WTC11 (cell line): Measurements from ENCODE around the gene VPS35L. TPM values are rescaled to one million over a fixed set of nuclear protein-coding genes. Genes with fewer than 3 reads are reported as not detected.

Source experiments
- ATAC-seq: fragments of 200-7000 bp; cut with Tn5 transposase; 2 replicates; pipeline ENCODE4 v1.10.0; 2021; ENCODE audit warnings: mild to moderate bottlenecking, moderate library complexity
- CTCF ChIA-PET: fragments of 300-600 bp; sonication (Branson Sonifier 250); formaldehyde crosslinking; loops from one replicate; lab custom pipeline; 2021; ENCODE audit warnings: antibody characterized with exemption; lab: Charles Lee
- POLR2A ChIA-PET: fragments of 350-600 bp; sonication (Branson Sonifier 250); formaldehyde crosslinking; loops from one replicate; lab custom pipeline; 2021; ENCODE audit warnings: antibody characterized with exemption; lab: Charles Lee
- DNase-seq: peaks from one replicate; pipeline ENCODE4 v3.0.0; 2021; ENCODE audit warnings: low spot score
- H3K27ac Mint-ChIP-seq: 2 replicates; pipeline ENCODE4 v1.8.0; 2021; ENCODE audit warnings: mixed read lengths
- H3K27me3 Mint-ChIP-seq: 2 replicates; pipeline ENCODE4 v1.8.0; 2021; ENCODE audit warnings: low read depth, mild to moderate bottlenecking, moderate library complexity, mixed read lengths
- H3K36me3 Mint-ChIP-seq: 2 replicates; pipeline ENCODE4 v1.8.0; 2021; ENCODE audit warnings: mixed read lengths
- H3K4me1 Mint-ChIP-seq: 2 replicates; pipeline ENCODE4 v1.8.0; 2022; ENCODE audit warnings: mixed read lengths
- H3K4me3 Mint-ChIP-seq: 2 replicates; pipeline ENCODE4 v1.8.0; 2021; ENCODE audit warnings: mild to moderate bottlenecking, moderate library complexity, mixed read lengths
- H3K9me3 Mint-ChIP-seq: 2 replicates; pipeline ENCODE4 v1.8.0; 2021; ENCODE audit warnings: mixed read lengths
- AFF4 ChIP-seq: sonication (generic); formaldehyde crosslinking; IDR thresholded peaks from 2 replicates; pipeline ENCODE4 v1.8.1; 2023; ENCODE audit warnings: mild to moderate bottlenecking, missing genetic modification reagents, borderline replicate concordance
- AR ChIP-seq: fragments of 250-450 bp; sonication (Bioruptor Pico); IDR thresholded peaks from 2 replicates; pipeline ENCODE4 v1.9.0; 2021; ENCODE audit warnings: mild to moderate bottlenecking
- ARID4B ChIP-seq: sonication (generic); formaldehyde crosslinking; IDR thresholded peaks from 2 replicates; pipeline ENCODE4 v1.8.0; 2023; ENCODE audit warnings: missing genetic modification reagents, mild to moderate bottlenecking, borderline replicate concordance
- NFYB ChIP-seq: sonication (generic); formaldehyde crosslinking; conservative IDR thresholded peaks from 2 replicates; pipeline ENCODE4 v1.8.0; 2022; ENCODE audit warnings: low read depth, missing genetic modification reagents
- NR1H2 ChIP-seq: sonication (generic); formaldehyde crosslinking; IDR thresholded peaks from 2 replicates; pipeline ENCODE4 v1.9.0; 2021; ENCODE audit warnings: mild to moderate bottlenecking, moderate library complexity, missing genetic modification reagents
- TEAD1 ChIP-seq: sonication (generic); formaldehyde crosslinking; IDR thresholded peaks from 2 replicates; pipeline ENCODE4 v1.8.0; 2022; ENCODE audit warnings: mild to moderate bottlenecking, missing genetic modification reagents
- TEAD4 ChIP-seq: sonication (generic); formaldehyde crosslinking; IDR thresholded peaks from 2 replicates; pipeline ENCODE4 v1.8.0; 2022; ENCODE audit warnings: mild to moderate bottlenecking, missing genetic modification reagents
- USF1 ChIP-seq: sonication (generic); formaldehyde crosslinking; IDR thresholded peaks from 2 replicates; pipeline ENCODE4 v1.8.0; 2022; ENCODE audit warnings: mild to moderate bottlenecking, missing genetic modification reagents
- ZBTB21 ChIP-seq: sonication (generic); formaldehyde crosslinking; IDR thresholded peaks from 2 replicates; pipeline ENCODE4 v1.8.1; 2023; ENCODE audit warnings: mild to moderate bottlenecking, missing genetic modification reagents, borderline replicate concordance
- ZNF416 ChIP-seq: fragments of 250-450 bp; sonication (Bioruptor Pico); IDR thresholded peaks from 2 replicates; pipeline ENCODE4 v1.9.0; 2021; ENCODE audit warnings: mild to moderate bottlenecking, inconsistent platforms
- ZNF425 ChIP-seq: fragments of 250-450 bp; sonication (Bioruptor Pico); conservative IDR thresholded peaks from 2 replicates; pipeline ENCODE4 v1.9.0; 2021; ENCODE audit warnings: mild to moderate bottlenecking
- ZNF532 ChIP-seq: fragments of 250-450 bp; sonication (Bioruptor Pico); IDR thresholded peaks from 2 replicates; pipeline ENCODE4 v1.9.0; 2021; ENCODE audit warnings: mild to moderate bottlenecking, borderline replicate concordance
- ZSCAN18 ChIP-seq: fragments of 250-450 bp; sonication (Bioruptor Pico); IDR thresholded peaks from 2 replicates; pipeline ENCODE4 v2.1.2; 2022; ENCODE audit warnings: mild to moderate bottlenecking, moderate library complexity
- total RNA-seq: library from RNA; stranded (reverse); gene quantifications from 3 replicates; pipeline ENCODE4 v1.2.3, GENCODE V29; 2021

The VPS35L gene
- total RNA-seq, 1 experiment from 2014 or later = 59.7 TPM

- H3K27ac Mint-ChIP-seq = no peak overlapping the region; the same call in 1 of the 2 replicates
- ATAC-seq = no peak
- no peaks in the 10 kb centered on the region for H3K27me3 Mint-ChIP-seq
- H3K4me1 Mint-ChIP-seq = peaks cover 26% of the 10 kb centered on the region
- CTCF ChIA-PET = interaction anchor here (0.6 to 1.4 kb wide), 4 partner anchors 9 to 185 kb away, joined by 3 to 4 read pairs (median 3); no protein-coding TSS in a partner anchor
- no peaks in the 10 kb centered on the region for H3K9me3 Mint-ChIP-seq
- no peak for DNase-seq
- POLR2A ChIA-PET = interaction anchor here (0.6 kb wide), 1 partner anchor 310 kb away, joined by 3 read pairs; no protein-coding TSS in a partner anchor
- peaks cover 3% of the 10 kb centered on the region; the same call in 1 of the 2 replicates for H3K36me3 Mint-ChIP-seq
- TF ChIP-seq ZSCAN18 (CRISPR knock-in tag) = no peak
- no peak for TF ChIP-seq ZNF425 (CRISPR knock-in tag)
- TF ChIP-seq AFF4 = no peak
- no peak for TF ChIP-seq USF1 (CRISPR knock-in tag)
- TF ChIP-seq TEAD1 = no peak
- no peak for TF ChIP-seq ARID4B (CRISPR knock-in tag)
- no peak for TF ChIP-seq ZNF532 (CRISPR knock-in tag)
- TF ChIP-seq NR1H2 (CRISPR knock-in tag) = no peak
- TF ChIP-seq NFYB = no peak
- TF ChIP-seq ZNF416 = no peak
- no peak for TF ChIP-seq TEAD4 (CRISPR knock-in tag)
- no peak for TF ChIP-seq ZBTB21 (CRISPR knock-in tag)
- no peak for TF ChIP-seq AR
- no peak overlapping the region for H3K4me3 Mint-ChIP-seq
These were observed 166.9 kb downstream of the VPS35L start for GRCh38 chr16:19722269-19722952.
